ENCODE measurements around the gene CCDC102A. TPM values are rescaled to one million over a fixed set of nuclear protein-coding genes. Genes with fewer than 3 reads are reported as not detected.
A peak's percentile ranks its signal among the peaks of the same experiment; 100 is the strongest.

The CCDC102A gene
- total and polyA plus RNA-seq, 2 of the 13 experiments (the other 11 are each of a cell fraction or from before 2014, with no cell fraction given), result 2.1 to 2.8 TPM

- no peak for TF ChIP-seq ZBTB49 (CRISPR knock-in tag; IDR thresholded peaks at IDR 0.05; ENCODE audit: borderline replicate concordance)
- peak; percentile 97 for TF ChIP-seq GZF1 (CRISPR knock-in tag; IDR thresholded peaks at IDR 0.05)
- TF ChIP-seq POLR2A (IDR thresholded peaks at IDR 0.05; ENCODE audit: insufficient read depth in 1 of 2, low read depth in 2 of 2, low read length in 2 of 2), result peak; percentile 32 to 62; a peak in 2 of 4 replicates
- peak; percentile 66 for TF ChIP-seq ZGPAT (CRISPR knock-in tag; IDR thresholded peaks at IDR 0.05)
- TF ChIP-seq EED (CRISPR knock-in tag; IDR thresholded peaks at IDR 0.05), result peak; percentile 14; the same call in 1 of the 2 replicates
- peak; percentile 98 for TF ChIP-seq ZBTB7B (CRISPR knock-in tag; IDR thresholded peaks at IDR 0.05)
- TF ChIP-seq ZNF567 (CRISPR knock-in tag; IDR thresholded peaks at IDR 0.05; ENCODE audit: borderline replicate concordance), result no peak
- peak; percentile 37; the same call in 1 of the 2 replicates for TF ChIP-seq KMT2B (CRISPR knock-in tag; IDR thresholded peaks at IDR 0.05)
- peak; percentile 72; the same call in 1 of the 2 replicates for TF ChIP-seq ZNF782 (CRISPR knock-in tag; IDR thresholded peaks at IDR 0.05; ENCODE audit: borderline replicate concordance)
- 0 out of 2 replicates have a peak, but pooled peaks have one; percentile 55 for TF ChIP-seq SNAPC2 (CRISPR knock-in tag; IDR thresholded peaks at IDR 0.05)
- TF ChIP-seq SMARCE1 (IDR thresholded peaks at IDR 0.05; ENCODE audit: borderline replicate concordance), result no peak
- TF ChIP-seq ZNF724P (CRISPR knock-in tag; IDR thresholded peaks at IDR 0.05; ENCODE audit: borderline replicate concordance), result peak; percentile 60; the same call in 1 of the 2 replicates
- TF ChIP-seq ZBTB40 (IDR thresholded peaks at IDR 0.05), result no peak
- peak; percentile 1; the same call in 1 of the 2 replicates for TF ChIP-seq ZBTB40 (CRISPR knock-in tag; IDR thresholded peaks at IDR 0.05)
- TF ChIP-seq GATAD1 (CRISPR knock-in tag; IDR thresholded peaks at IDR 0.05), result peak; percentile 60; the same call in 1 of the 2 replicates
- TF ChIP-seq ZMYM2 (CRISPR knock-in tag; IDR thresholded peaks at IDR 0.05), result peak; percentile 89
- TF ChIP-seq LCORL (IDR thresholded peaks at IDR 0.05), result peak; percentile 70
- peak; percentile 100 for TF ChIP-seq LCORL (CRISPR knock-in tag; IDR thresholded peaks at IDR 0.05)
Measured at GRCh38 chr16:57482845-57483545, 53.4 kb downstream of the CCDC102A start (continued).

Measured in HepG2 (cell line).